Type B pancreatic cell (in vitro differentiated cells): ENCODE data around the gene BMP7. TPM values are rescaled to one million over a fixed set of nuclear protein-coding genes. Genes with fewer than 3 reads are reported as not detected.

Experiments
- DNase-seq: peaks from one replicate; pipeline ENCODE4 v3.0.0; 2021; ENCODE audit warnings: mixed read lengths; ENCODE audit not compliant: unreplicated experiment; ENCODE audit errors: extremely low spot score
- H3K27ac Mint-ChIP-seq: 2 replicates; pipeline ENCODE4 v1.8.0; 2021; ENCODE audit warnings: mild to moderate bottlenecking, mixed read lengths
- H3K27me3 Mint-ChIP-seq: 2 replicates; pipeline ENCODE4 v1.8.0; 2021; ENCODE audit warnings: mixed read lengths
- H3K36me3 Mint-ChIP-seq: 2 replicates; pipeline ENCODE4 v1.8.0; 2021; ENCODE audit warnings: mixed read lengths
- H3K4me1 Mint-ChIP-seq: one replicate; pipeline ENCODE4 v1.8.0; 2021; ENCODE audit warnings: mixed read lengths; ENCODE audit not compliant: unreplicated experiment
- H3K4me3 Mint-ChIP-seq: 2 replicates; pipeline ENCODE4 v1.8.0; 2021; ENCODE audit warnings: mild to moderate bottlenecking, mixed read lengths
- H3K9me3 Mint-ChIP-seq: 2 replicates; pipeline ENCODE4 v1.8.0; 2021; ENCODE audit warnings: mixed read lengths
- CTCF ChIP-seq: fragments of 200-600 bp; sonication (generic); conservative IDR thresholded peaks from 2 replicates; pipeline ENCODE4 v1.5.0; 2021; ENCODE audit warnings: antibody characterized with exemption, mild to moderate bottlenecking
- total RNA-seq: library from RNA; stranded (reverse); gene quantifications from 2 replicates; pipeline ENCODE4 v1.2.1, GENCODE V29; 2021; ENCODE audit warnings: low replicate concordance

The BMP7 gene
- total RNA-seq, 1 donor from 2014 or later: 115 TPM

GRCh38 chr20:57274846-57275245 is 8.4 kb upstream of the BMP7 start:
- H3K4me1 Mint-ChIP-seq: peaks cover 46% of the 10 kb centered on the region
- DNase-seq: no peak
- H3K9me3 Mint-ChIP-seq: no peaks in the 10 kb centered on the region
- TF ChIP-seq CTCF: no peak
- peak overlapping the region; percentile 3 for H3K27ac Mint-ChIP-seq
- H3K4me3 Mint-ChIP-seq: peak overlapping the region; percentile 2
- H3K36me3 Mint-ChIP-seq: no peaks in the 10 kb centered on the region
- H3K27me3 Mint-ChIP-seq: no peaks in the 10 kb centered on the region

- H3K36me3 Mint-ChIP-seq: no peaks in the 10 kb centered on the region
- no peak for DNase-seq
- H3K27me3 Mint-ChIP-seq: peaks cover under 1% of the 10 kb centered on the region
- TF ChIP-seq CTCF: no peak
- H3K9me3 Mint-ChIP-seq: no peaks in the 10 kb centered on the region
- H3K27ac Mint-ChIP-seq: no peak overlapping the region
- H3K4me3 Mint-ChIP-seq: no peak overlapping the region
- peaks cover 46% of the 10 kb centered on the region for H3K4me1 Mint-ChIP-seq
Measured at GRCh38 chr20:57274299-57274698, 7.9 kb upstream of the BMP7 start.

- no peaks in the 10 kb centered on the region for H3K36me3 Mint-ChIP-seq
- no peaks in the 10 kb centered on the region for H3K9me3 Mint-ChIP-seq
- DNase-seq: no peak
- H3K27me3 Mint-ChIP-seq: peaks cover 9% of the 10 kb centered on the region
- no peak for TF ChIP-seq CTCF
- peak overlapping the region; percentile 3 for H3K4me3 Mint-ChIP-seq
- H3K4me1 Mint-ChIP-seq: peaks cover 47% of the 10 kb centered on the region
- H3K27ac Mint-ChIP-seq: peak overlapping the region; percentile 43
Measured at GRCh38 chr20:57272883-57273535, 6.6 kb upstream of the BMP7 start.

GRCh38 chr20:57270204-57270984 is 4.0 kb upstream of the BMP7 start:
- Mint-ChIP-seq H3K4me1 (peaks cover 43% of the 10 kb centered on the region), H3K27ac (peak overlapping the region; percentile 87), H3K36me3 (no peaks in the 10 kb centered on the region), H3K4me3 (peak overlapping the region; percentile 81), H3K27me3 (peaks cover 18% of the 10 kb centered on the region), H3K9me3 (no peaks in the 10 kb centered on the region)
- DNase-seq: no peak
- TF ChIP-seq CTCF: peak; percentile 46

GRCh38 chr20:57269148-57269984 is 2.9 kb upstream of the BMP7 start:
- Mint-ChIP-seq H3K27me3 (peaks cover 18% of the 10 kb centered on the region), H3K27ac (peak overlapping the region; percentile 56), H3K4me1 (peaks cover 43% of the 10 kb centered on the region), H3K4me3 (peak overlapping the region; percentile 81), H3K9me3 (no peaks in the 10 kb centered on the region), H3K36me3 (no peaks in the 10 kb centered on the region)
- no peak for DNase-seq
- no peak for TF ChIP-seq CTCF
